ENCODE data around the gene LIF.

LIF gene

DNA sequence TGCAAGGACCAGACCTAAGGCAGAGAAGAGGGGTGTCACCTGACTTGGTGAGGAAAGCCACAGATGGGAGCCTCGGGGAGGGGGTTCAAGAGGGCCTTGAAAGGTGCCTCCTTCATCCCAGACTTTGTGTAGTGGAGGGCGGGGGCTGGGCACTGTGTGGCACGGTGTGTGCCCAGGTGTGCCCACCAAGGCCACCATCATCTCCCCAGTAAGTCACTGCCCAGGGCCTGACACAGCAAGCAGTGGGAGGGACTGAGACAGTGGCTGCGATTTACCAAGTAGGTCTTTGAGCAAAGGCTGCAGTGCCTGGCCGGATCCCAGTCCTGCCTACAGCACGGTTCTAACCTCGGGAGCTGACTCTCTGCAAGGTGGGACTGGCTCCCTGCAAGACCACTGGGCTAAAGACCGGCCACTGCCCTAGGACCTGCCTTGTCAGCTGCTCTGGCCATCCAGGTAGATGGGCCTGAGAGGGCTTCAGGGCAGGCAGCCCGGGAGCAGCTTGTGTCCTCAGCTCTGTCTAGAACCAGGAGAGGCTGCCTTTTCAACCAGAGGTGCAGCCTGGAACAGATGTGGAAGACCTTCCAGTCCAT is 18.7 kb upstream of the LIF start:
- no peak for DNase-seq (ENCODE audit: low read depth, low spot score)

DNA sequence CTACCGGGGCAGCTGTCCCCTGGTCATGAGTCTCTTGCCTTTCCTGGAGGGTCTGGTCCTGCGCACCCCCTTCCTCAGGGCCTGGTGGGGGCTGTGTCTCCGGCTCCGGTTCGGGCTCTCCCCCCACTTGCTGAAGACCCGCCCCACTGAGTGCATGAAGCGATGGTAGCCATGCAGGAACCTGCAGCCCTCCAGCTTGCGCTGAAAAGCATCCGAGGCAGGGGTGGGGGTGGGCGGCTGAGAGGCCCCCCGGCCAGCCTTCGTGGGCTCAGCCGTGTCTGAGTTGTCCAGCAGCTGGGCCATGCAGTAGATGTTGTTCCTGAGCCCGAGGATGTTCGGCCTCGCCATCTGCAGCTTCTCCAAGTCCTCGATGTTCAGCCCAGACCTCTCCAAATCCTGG is 17.3 kb upstream of the LIF start:
- DNase-seq (ENCODE audit: low read depth, low spot score), result no peak

- no peak for DNase-seq (ENCODE audit: low read depth, low spot score)
These were observed 16.6 kb upstream of the LIF start for GRCh38 chr22:30262917-30263741.

DNA sequence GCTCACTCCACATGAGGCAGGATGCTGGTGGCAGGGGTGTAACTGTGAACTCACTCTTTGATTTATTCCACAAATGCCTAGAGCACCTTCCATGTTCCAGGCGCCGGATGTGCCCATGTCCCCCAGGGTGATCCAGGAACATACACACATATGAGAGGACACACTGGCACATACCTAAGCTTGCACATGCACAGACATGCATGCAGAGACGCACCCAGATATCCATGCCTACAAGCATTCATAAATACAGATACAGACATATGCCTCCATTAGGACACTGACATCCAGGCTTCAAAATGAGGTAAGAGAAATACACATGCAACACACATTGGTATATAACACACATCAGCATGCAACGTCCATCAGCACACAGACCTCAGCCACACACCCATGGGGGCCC is 15.6 kb upstream of the LIF start:
- no peak for DNase-seq (ENCODE audit: low read depth, low spot score)

DNA sequence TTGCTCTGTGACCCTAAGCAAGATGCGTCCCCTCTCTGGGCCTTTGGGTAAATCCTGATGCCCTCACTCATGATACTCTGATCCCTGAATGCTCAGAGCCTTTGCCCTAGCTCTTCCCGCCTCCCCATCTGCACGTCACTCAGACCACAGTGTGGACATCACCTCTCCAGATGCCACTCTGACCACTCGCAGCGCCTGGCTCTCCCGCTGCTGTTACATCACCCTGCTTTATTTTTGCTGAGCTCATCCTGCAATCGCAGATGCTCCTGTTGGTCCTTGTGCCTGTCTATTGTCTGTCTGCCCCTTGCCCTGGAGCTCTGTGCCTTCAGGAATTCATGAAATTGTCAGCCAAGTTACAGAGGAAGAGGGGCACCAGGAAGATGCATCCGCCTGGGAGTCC is 14.6 kb upstream of the LIF start:
- DNase-seq (ENCODE audit: low read depth, low spot score), result no peak

DNA sequence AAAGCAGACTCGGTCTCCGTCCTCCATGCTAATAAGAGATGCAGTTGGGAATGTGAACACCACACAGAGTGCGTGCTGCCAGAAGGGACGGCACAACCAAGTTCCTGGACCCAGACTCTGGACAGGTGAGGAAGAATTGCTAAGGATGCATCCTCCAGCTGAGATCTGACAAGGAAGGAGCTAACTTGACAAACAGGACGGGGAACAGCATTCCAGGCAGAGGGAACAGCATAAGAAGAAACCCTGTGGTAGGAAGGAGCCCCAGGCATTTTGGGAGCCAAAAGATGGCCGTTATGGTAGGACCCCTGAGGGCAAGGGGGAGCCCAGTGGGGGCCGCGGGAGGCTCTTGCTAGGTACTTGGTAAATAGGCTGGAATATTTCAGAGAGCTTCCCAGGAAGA is 14.1 kb upstream of the LIF start:
- DNase-seq (ENCODE audit: low read depth, low spot score), result no peak

DNA sequence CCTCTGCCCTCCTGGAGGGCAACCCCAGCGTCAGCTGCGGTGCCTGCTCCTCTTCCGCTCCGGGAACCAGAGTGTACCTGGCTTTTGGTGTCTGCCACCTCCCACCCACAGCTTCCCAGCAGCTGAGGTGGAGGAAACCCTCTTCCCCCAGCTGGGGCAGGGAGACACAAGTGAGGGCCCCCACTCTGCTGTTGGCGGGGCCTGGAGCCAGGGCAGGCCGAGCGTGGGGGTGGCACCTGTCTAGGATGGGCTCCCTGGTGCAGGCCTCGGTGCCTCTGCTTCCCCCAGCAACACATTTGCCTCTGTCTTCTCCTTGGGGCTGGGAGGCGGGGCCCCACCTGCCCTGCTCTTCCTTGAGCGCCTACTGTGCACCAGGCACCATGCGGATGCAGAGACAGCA is 13.7 kb upstream of the LIF start:
- no peak for DNase-seq (ENCODE audit: low read depth, low spot score)

DNA sequence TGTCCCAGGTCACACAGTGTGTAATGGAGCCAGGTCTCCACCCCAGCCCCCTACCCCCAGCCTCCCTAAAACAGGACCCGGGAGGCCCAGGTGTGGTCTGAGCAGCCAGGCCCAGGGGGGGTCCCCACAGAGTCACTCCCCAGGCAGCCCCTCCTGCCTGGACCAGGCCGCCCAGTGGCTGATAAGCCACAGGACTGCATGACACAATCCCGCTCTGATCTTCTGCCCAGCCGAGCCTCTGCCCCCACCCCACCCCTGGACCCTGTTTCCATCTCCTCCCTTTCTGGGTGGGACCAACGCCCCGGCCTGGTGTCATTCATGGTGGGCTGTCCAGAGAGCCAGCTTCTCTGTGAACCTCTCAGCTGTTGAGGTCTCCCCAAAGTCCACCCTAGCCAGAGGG is 7.8 kb upstream of the LIF start:
- DNase-seq (ENCODE audit: low read depth, low spot score), result no peak

- no peak for DNase-seq (ENCODE audit: low read depth, low spot score)
These were observed 6.8 kb upstream of the LIF start for GRCh38 chr22:30253205-30253852.

- no peak for DNase-seq (ENCODE audit: low read depth, low spot score)
These were observed 6.0 kb upstream of the LIF start for GRCh38 chr22:30252411-30253204.

DNA sequence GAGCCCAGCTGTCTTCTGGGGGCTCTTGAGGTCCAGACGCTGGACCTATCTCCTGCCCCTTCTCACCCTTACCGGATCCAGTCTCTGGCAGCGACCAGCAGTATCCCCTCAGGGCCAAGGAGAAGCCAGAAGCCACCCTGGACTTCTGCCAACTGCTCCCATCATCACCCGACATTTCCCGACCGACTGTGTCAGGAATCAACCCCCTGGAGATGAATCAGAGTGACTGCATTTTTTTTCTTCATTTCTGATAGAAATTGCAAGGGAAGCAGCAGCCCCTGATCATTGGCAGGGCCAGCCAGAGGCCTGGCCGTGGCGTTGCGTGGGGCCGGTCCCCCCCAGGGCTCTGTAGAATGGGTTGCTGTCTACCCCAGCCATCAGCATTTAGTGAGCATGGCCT is 5.2 kb upstream of the LIF start:
- DNase-seq (ENCODE audit: low read depth, low spot score), result no peak

DNA sequence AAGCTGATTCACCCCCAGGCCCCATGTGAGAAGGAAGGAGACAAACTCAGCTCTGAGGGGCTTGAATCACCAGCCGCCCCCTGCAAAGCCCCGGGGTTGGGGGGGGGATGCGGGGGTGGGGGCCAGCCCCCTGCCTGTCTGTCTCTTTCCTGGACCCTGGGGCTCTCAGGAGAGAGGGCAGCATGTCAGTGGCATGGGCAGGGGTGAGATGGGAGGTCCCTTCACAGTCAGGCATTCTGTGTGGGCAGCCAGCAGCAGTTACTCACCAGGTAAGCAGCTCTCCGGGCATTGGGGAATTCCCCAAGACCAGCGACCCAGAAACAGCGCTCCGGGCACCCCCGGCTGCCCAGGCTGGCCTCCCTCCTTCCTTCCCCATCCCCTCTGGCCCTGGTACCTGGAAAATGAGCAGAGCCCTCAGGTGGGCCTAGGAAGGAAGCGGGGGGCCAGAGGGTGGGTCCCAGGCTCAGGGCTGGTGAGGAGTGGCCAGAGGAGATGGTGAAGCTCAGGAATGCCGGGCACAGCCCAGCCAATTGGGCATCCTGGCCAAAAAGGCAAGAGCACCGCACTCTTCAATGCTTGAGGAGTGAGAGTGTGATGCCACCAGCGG is 4.2 kb upstream of the LIF start:
- no peak for DNase-seq (ENCODE audit: low read depth, low spot score)

GRCh38 chr22:30250039-30250565 is 3.5 kb upstream of the LIF start:
- DNase-seq (ENCODE audit: low read depth, low spot score), result no peak

DNA sequence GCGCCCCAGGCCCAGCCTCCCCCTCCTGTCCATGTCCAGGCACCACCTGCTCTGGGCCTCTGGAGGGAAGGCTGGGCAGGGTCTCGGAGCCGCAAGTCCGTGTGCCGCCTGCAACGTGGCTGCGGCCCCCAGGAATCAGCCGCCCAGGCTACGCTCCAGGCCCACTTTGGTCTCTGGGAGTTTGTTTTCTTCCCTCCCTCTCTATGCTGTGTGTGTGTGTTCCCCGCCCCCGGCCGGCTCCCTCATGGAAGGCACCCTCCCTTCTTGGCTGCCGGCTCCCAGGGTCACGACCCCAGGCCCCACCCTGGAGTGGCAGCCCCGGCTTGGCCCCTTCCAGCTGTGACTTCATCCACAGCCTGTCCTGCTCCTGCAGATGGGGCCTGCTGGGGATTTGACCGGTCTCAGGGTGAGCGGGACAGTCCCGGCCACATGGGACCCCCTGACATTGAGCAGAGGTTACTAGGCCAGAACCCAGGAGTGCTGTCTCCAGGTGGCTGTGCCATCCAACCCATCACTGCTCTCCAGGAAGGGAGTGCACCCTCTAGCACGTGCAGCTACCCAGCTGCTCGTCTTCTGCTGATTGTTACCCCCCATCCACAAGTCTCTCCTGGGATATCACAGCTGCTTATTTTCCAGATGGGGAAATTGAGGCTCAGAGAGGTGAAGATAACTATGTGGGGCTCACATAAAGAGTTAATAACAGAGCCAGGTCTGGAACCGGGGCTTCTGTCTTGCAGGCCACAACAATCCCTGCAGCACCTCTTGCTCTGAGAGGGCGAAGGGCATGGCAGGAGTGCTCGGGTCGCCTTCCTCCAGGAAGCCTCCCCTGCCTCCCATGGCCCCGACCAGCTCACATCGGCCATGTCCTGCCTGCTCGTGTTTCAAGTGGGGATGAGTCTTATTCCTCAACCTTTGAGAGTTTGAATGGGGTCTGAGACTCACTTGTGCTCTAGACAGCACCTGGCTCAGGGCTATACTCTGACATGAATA is 2.8 kb upstream of the LIF start:
- DNase-seq (ENCODE audit: low read depth, low spot score), result no peak

DNA sequence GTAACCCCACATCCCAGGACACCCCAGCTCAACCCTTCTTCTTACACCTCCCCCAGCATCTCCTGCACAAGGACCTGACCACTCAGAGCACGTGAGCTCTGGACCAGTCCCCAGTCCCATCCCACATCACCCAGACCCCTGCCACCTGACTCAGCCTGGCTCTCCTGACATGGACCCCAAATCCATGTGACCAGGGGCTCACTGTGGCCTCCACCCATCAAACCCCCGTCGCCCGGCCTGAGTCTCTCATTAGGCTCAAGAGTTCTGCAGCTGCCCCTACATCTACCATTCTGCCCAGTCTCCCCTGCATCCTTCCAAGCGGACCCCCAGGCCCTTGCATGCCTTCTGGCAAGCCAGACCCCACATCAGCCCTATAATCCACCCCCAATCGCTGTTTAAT is 1.9 kb upstream of the LIF start:
- DNase-seq (ENCODE audit: low read depth, low spot score), result no peak

GRCh38 chr22:30247974-30248373 is 1.4 kb upstream of the LIF start:
- no peak for DNase-seq (ENCODE audit: low read depth, low spot score)

- DNase-seq (ENCODE audit: low read depth, low spot score), result no peak
These were observed 1.0 kb upstream of the LIF start for GRCh38 chr22:30247561-30247960.

GRCh38 chr22:30246814-30247376 is 336 bp upstream of the LIF start:
- no peak for DNase-seq (ENCODE audit: low read depth, low spot score)

GRCh38 chr22:30245181-30245984 is 1.2 kb downstream of the LIF start:
- DNase-seq (ENCODE audit: low read depth, low spot score), result no peak

All from smooth muscle cell of the brain vasculature (primary cell).